NCI-H128 (cell line): ENCODE measurements around the gene ACACA.
"Not testable (repeated sequence)": the region's sequence is repeated elsewhere in the genome, so short reads cannot be mapped to it uniquely, and the experiment has no call there.

Source experiments
- DNase-seq: peaks from one replicate; lab custom pipeline; 2025; ENCODE audit not compliant: unreplicated experiment; lab: John Stamatoyannopoulos, UW

The ACACA gene

GRCh38 chr17:37346863-37347402 lies 59.7 kb downstream of the ACACA start:
- DNase-seq, result not testable (repeated sequence)

GRCh38 chr17:37344519-37344918 lies 62.1 kb downstream of the ACACA start:
- DNase-seq, result no peak

GRCh38 chr17:37342589-37342988 lies 64.0 kb downstream of the ACACA start:
- DNase-seq, result no peak

- DNase-seq, result no peak
Observed at GRCh38 chr17:37340804-37341203, 65.8 kb downstream of the ACACA start.

- DNase-seq, result no peak
Observed at GRCh38 chr17:37339321-37339720, 67.3 kb downstream of the ACACA start.

GRCh38 chr17:37338847-37339246 lies 67.8 kb downstream of the ACACA start:
- no peak for DNase-seq

GRCh38 chr17:37327341-37328090 lies 79.1 kb downstream of the ACACA start:
- DNase-seq, result no peak

- DNase-seq, result no peak
Observed at GRCh38 chr17:37322826-37323561, 83.6 kb downstream of the ACACA start.

- DNase-seq, result no peak
Observed at GRCh38 chr17:37322106-37322505, 84.5 kb downstream of the ACACA start.

GRCh38 chr17:37318931-37319594 lies 87.6 kb downstream of the ACACA start:
- DNase-seq, result no peak

GRCh38 chr17:37317867-37318266 lies 88.8 kb downstream of the ACACA start:
- no peak for DNase-seq

- no peak for DNase-seq
Observed at GRCh38 chr17:37315601-37316000, 91.0 kb downstream of the ACACA start.

- no peak for DNase-seq
Observed at GRCh38 chr17:37312137-37312923, 94.3 kb downstream of the ACACA start.

GRCh38 chr17:37310940-37311339 lies 95.7 kb downstream of the ACACA start:
- DNase-seq, result no peak

GRCh38 chr17:37309051-37309450 lies 97.6 kb downstream of the ACACA start:
- no peak for DNase-seq

GRCh38 chr17:37305406-37305905 lies 101.2 kb downstream of the ACACA start:
- no peak for DNase-seq

GRCh38 chr17:37301288-37301687 lies 105.3 kb downstream of the ACACA start:
- no peak for DNase-seq

GRCh38 chr17:37300683-37301082 lies 106.0 kb downstream of the ACACA start:
- no peak for DNase-seq

- DNase-seq, result no peak
Observed at GRCh38 chr17:37299257-37299980, 107.2 kb downstream of the ACACA start.

- DNase-seq, result no peak
Observed at GRCh38 chr17:37295888-37296287, 110.7 kb downstream of the ACACA start.
